ENCODE results near the gene DMAC2.
"Not testable (repeated sequence)": the region's sequence is repeated elsewhere in the genome, so short reads cannot be mapped to it uniquely, and the experiment has no call there.

DMAC2 gene

DNA sequence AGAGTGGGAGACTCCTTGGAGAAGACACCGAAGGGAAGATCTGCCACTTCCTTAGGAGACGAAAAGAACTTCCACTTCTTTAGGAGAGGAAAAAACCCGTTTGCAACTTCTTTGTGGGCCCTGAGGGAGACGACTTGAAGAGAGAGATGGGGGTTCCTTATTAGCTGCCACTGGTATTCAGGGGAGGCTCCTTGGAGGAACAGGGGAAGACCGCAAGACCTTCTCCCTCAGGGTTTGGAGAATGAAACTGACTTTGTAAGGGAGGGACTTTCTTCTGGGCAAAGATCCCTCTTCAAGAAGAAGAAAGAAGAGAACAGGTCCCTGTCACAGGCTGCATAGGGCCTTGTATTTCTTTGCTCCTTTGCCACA is 41.7 kb downstream of the DMAC2 start:
- peak; percentile 49 for DNase-seq

GRCh38 chr19:41397086-41398049 is 42.3 kb downstream of the DMAC2 start, which contains the start of the genes BCKDHA and EXOSC5:
Gene BCKDHA (plus strand): TSS chr19:41397818. CDS start chr19:41397828, 10 bp downstream.
Gene EXOSC5 (minus strand): TSS chr19:41397359. CDS start chr19:41397328, 31 bp downstream.
- DNase-seq: peak; percentile 100

DNA sequence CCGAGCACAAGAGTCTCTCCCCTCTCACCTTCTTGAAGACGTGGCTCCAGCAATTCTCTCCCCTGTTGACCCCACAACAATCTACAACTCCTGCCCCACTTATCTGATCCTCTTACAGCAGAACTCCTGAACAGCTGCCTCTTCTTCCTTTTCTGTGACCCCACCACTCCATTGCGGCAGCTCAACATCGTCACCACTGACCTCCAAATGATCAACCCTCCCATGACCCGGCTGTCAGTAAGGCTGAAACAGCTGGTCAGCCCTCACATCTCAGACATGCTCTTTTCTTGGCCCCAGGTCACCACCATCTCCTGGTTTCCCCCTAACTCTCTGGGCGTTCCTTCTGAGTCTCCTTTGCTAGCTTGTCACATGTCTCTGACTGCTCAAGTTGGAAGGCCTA is 44.4 kb downstream of the DMAC2 start:
- no peak for DNase-seq

DNA sequence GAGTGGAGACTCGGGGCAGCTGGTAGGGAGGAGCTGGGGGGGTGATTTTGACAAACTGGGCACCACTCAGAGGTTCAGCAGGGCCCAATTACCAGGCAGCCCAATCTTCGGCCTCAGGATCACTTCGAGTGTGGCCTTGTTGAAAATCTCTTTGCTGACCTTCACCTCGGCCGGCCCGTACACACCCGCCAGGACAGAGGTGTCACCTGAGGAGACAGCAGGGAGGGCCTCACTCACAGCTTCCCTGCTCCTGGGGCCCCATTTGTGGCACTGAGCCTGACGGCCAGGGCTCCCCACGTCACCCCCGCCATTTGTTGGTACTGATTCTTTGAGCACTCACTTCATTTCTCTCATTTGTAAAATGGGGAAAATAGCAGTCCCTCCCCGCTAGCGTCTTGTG is 46.9 kb downstream of the DMAC2 start:
- DNase-seq: no peak

DNA sequence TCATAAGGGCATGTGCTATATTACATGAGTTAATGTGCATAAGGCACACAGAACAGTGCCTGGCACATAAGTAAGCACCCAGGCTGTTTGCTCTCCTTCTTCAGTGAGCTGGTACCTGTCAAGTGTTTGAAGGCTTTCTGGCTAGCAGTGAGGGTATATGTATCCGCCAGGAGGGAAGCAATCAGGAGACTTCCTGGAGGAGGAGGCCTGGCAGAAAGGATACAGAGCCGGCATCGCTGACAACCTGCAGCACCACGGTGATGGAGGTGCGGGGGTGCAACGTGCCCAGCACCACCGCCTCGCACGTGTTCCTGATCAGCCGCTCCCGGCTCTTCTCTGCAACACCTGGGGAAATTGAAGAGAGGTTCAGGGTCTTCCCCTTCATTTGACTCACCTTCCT is 48.1 kb downstream of the DMAC2 start:
- DNase-seq: no peak

- no peak for DNase-seq
These were observed 53.3 kb downstream of the DMAC2 start for GRCh38 chr19:41386442-41386841.

GRCh38 chr19:41384351-41384750 is 55.4 kb downstream of the DMAC2 start:
- no peak for DNase-seq

GRCh38 chr19:41381536-41381935 is 58.2 kb downstream of the DMAC2 start:
- DNase-seq: not testable (repeated sequence)

Data from NCI-H82 (cell line).